DOHH2 (cell line): ENCODE measurements around the gene PDPR.
"Not testable (repeated sequence)": the region's sequence is repeated elsewhere in the genome, so short reads cannot be mapped to it uniquely, and the experiment has no call there.

Experiments used
- EZH2phosphoT487 ChIP-seq: fragments of 200-600 bp; sonication (generic); IDR thresholded peaks from 2 replicates; pipeline ENCODE4 v1.6.1; 2017; ENCODE audit warnings: borderline replicate concordance, mild to moderate bottlenecking, antibody characterized with exemption, low read length, moderate library complexity, mixed read lengths
- TF ChIP-seq, protein P1 (sequence below): fragments of 200-600 bp; sonication (generic); IDR thresholded peaks from one replicate; pipeline ENCODE4 v1.5.1; 2014; ENCODE audit warnings: antibody characterized with exemption, mild to moderate bottlenecking, low read depth, low read length; ENCODE audit not compliant: poor library complexity, severe bottlenecking

DNA sequence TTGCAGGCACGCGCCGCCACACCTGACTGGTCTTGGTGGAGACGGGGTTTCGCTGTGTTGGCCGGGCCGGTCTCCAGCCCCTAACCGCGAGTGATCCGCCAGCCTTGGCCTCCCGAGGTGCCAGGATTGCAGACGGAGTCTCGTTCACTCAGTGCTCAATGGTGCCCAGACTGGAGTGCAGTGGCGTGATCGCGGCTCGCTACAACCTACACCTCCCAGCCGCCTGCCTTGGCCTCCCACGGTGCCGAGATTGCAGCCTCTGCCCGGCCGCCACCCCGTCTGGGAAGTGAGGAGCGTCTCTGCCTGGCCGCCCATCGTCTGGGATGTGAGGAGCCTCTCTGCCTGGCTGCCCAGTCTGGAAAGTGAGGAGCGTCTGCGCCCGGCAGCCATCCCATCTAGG lies 89.9 kb downstream of the PDPR start:
- TF ChIP-seq, protein P1, sequence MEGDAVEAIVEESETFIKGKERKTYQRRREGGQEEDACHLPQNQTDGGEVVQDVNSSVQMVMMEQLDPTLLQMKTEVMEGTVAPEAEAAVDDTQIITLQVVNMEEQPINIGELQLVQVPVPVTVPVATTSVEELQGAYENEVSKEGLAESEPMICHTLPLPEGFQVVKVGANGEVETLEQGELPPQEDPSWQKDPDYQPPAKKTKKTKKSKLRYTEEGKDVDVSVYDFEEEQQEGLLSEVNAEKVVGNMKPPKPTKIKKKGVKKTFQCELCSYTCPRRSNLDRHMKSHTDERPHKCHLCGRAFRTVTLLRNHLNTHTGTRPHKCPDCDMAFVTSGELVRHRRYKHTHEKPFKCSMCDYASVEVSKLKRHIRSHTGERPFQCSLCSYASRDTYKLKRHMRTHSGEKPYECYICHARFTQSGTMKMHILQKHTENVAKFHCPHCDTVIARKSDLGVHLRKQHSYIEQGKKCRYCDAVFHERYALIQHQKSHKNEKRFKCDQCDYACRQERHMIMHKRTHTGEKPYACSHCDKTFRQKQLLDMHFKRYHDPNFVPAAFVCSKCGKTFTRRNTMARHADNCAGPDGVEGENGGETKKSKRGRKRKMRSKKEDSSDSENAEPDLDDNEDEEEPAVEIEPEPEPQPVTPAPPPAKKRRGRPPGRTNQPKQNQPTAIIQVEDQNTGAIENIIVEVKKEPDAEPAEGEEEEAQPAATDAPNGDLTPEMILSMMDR: not testable (repeated sequence)
- TF ChIP-seq EZH2phosphoT487: not testable (repeated sequence)
